Measurements from ENCODE around the gene TMEM134. TPM values are rescaled to one million over a fixed set of nuclear protein-coding genes. Genes with fewer than 3 reads are reported as not detected.
A peak's percentile ranks its signal among the peaks of the same experiment; 100 is the strongest.

The TMEM134 gene
- polyA plus RNA-seq, 1 experiment: 14.7 TPM

GRCh38 chr11:67423466-67423865 is 45.6 kb downstream of the TMEM134 start:
- Histone ChIP-seq H3K4me3 (ENCODE audit: low read depth, low read length) (no peak overlapping the region), H3K27ac (ENCODE audit: low read depth, low read length) (no peak overlapping the region), H3K9me3 (ENCODE audit: control insufficient read depth, insufficient read depth, low read length) (no peaks in the 10 kb centered on the region), H3K27me3 (ENCODE audit: control insufficient read depth, insufficient read depth, low read length) (no peaks in the 10 kb centered on the region)
- POLR2A ChIA-PET: no interaction called here
- no peak for TF ChIP-seq CTCF (IDR thresholded peaks at IDR 0.05; ENCODE audit: low read depth, low read length)
- no peak for DNase-seq (ENCODE audit: low read depth, low spot score)
- CTCF ChIA-PET: no interaction called here

GRCh38 chr11:67422891-67423290 is 46.2 kb downstream of the TMEM134 start:
- Histone ChIP-seq H3K27me3 (ENCODE audit: control insufficient read depth, insufficient read depth, low read length) (no peaks in the 10 kb centered on the region), H3K9me3 (ENCODE audit: control insufficient read depth, insufficient read depth, low read length) (no peaks in the 10 kb centered on the region), H3K27ac (ENCODE audit: low read depth, low read length) (no peak overlapping the region), H3K4me3 (ENCODE audit: low read depth, low read length) (no peak overlapping the region)
- POLR2A ChIA-PET: no interaction called here
- CTCF ChIA-PET: no interaction called here
- DNase-seq (ENCODE audit: low read depth, low spot score): no peak
- no peak for TF ChIP-seq CTCF (IDR thresholded peaks at IDR 0.05; ENCODE audit: low read depth, low read length)

GRCh38 chr11:67421430-67422031 is 47.5 kb downstream of the TMEM134 start:
- no peak overlapping the region for H3K27ac ChIP-seq (ENCODE audit: low read depth, low read length)
- no peak for DNase-seq (ENCODE audit: low read depth, low spot score)
- no peak for TF ChIP-seq CTCF (IDR thresholded peaks at IDR 0.05; ENCODE audit: low read depth, low read length)
- ChIA-PET CTCF (no interaction called here), POLR2A (interaction anchor here (1.0 to 1.2 kb wide), 2 partner anchors 20 to 30 kb away, joined by 4 to 6 read pairs; partner anchors contain the start of genes PPP1CA and RAD9A)
- H3K4me3 ChIP-seq (ENCODE audit: low read depth, low read length): peak overlapping the region; percentile 18
- no peaks in the 10 kb centered on the region for H3K27me3 ChIP-seq (ENCODE audit: control insufficient read depth, insufficient read depth, low read length)
- H3K9me3 ChIP-seq (ENCODE audit: control insufficient read depth, insufficient read depth, low read length): no peaks in the 10 kb centered on the region

GRCh38 chr11:67420646-67421429 is 48.2 kb downstream of the TMEM134 start:
- peaks cover 2% of the 10 kb centered on the region for H3K27me3 ChIP-seq (ENCODE audit: control insufficient read depth, insufficient read depth, low read length)
- TF ChIP-seq CTCF (IDR thresholded peaks at IDR 0.05; ENCODE audit: low read depth, low read length): no peak
- ChIA-PET POLR2A (interaction anchor here (0.9 to 1.2 kb wide), 3 partner anchors 16 to 29 kb away, joined by 3 to 6 read pairs (median 4); partner anchors contain the start of genes PPP1CA and RAD9A), CTCF (interaction anchor here (3.4 kb wide), 1 partner anchor 19 kb away, joined by 10 read pairs; the partner anchor contains the start of gene PPP1CA)
- H3K9me3 ChIP-seq (ENCODE audit: control insufficient read depth, insufficient read depth, low read length): no peaks in the 10 kb centered on the region
- peak overlapping the region; percentile 55 for H3K4me3 ChIP-seq (ENCODE audit: low read depth, low read length)
- peak overlapping the region; percentile 39 for H3K27ac ChIP-seq (ENCODE audit: low read depth, low read length)
- peak; percentile 47 for DNase-seq (ENCODE audit: low read depth, low spot score)
